ENCODE data around the gene GALNT9. TPM values are rescaled to one million over a fixed set of nuclear protein-coding genes. Genes with fewer than 3 reads are reported as not detected.

The GALNT9 gene
- total RNA-seq, 1 experiment from 2014 or later: 2.6 TPM

DNA sequence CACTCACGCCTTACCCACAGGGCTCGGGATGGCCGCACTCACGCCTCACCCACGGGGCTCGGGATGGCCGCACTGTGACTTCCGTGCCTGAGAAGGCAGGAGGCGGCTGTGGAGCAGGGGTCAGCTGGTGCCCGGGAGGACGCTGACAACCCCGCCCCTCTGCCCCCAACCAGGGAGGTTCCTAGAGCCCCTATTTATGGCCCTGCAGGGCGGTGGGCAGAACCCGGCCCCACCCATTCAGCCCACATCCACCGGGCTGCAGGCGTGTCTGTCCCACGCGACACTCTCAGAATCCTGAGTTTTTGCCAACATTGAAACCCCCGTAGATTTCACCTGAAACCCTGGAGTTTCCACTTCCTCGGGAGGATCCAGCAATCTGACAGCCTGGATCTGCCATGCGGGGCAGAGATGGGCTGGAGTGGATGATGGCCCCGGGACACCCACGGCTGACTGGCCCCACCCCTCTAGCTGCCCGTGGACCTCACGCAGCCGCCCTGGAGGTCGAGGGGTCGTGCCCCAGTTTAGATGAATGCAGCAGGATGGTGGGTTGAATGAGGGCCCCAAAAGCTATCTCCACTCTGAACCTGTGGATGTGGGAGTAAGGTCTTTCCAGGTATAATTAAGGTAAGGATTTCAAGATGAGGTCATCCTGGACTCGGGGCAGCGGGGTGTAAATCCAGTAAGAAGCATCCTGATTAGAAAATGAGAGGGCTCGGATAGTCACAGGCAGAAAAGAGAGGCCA, 20.4 kb downstream of the GALNT9 start:
- no TSS peak for BruUV-seq (replicated peaks)
- Histone ChIP-seq H3K9me3 (ENCODE audit: control insufficient read depth in 1 of 2, insufficient read depth in 1 of 2, low read depth in 1 of 2, low read length in 2 of 2) (peaks cover 0 to 6% of the 10 kb centered on the region in 2 experiments; a peak in 2 of 4 replicates), H3K4me3 (replicated peaks in 1 of 2; ENCODE audit: low read depth in 1 of 2, low read length in 2 of 2) (no peak overlapping the region), H3K36me3 (ENCODE audit: control insufficient read depth in 1 of 2, insufficient read depth in 2 of 2, low read length in 2 of 2) (no peaks in the 10 kb centered on the region), H2AFZ (ENCODE audit: low read depth, low read length, poor library complexity, severe bottlenecking) (no peak overlapping the region), H3K27ac (ENCODE audit: low read depth, low read length) (no peak overlapping the region), H3K4me1 (ENCODE audit: control insufficient read depth in 1 of 2, insufficient read depth in 2 of 2, low read length in 2 of 2) (no peaks in the 10 kb centered on the region), H3K4me2 (ENCODE audit: low read length) (no peak overlapping the region), H3K9ac (ENCODE audit: low read length) (no peak overlapping the region), H3K9me2 (ENCODE audit: insufficient read depth) (no peaks in the 10 kb centered on the region), H4K20me1 (ENCODE audit: insufficient read depth) (no peaks in the 10 kb centered on the region), H3K27me3 (ENCODE audit: insufficient read depth, low read length) (no peaks in the 10 kb centered on the region), H3K79me2 (ENCODE audit: insufficient read depth, low read length) (no peaks in the 10 kb centered on the region)
- ChIA-PET RAD21 (ENCODE audit: low non-redundant PET in 1 of 2, low total read pairs in 2 of 2, uncharacterized antibody in 2 of 2, unreplicated experiment in 2 of 2) (no interaction called here), POLR2A (no interaction called here), CTCF (no interaction called here)
- TF ChIP-seq ZFX (IDR thresholded peaks at IDR 0.05): no peak
- no peak for TF ChIP-seq POLR2A (IDR thresholded peaks at IDR 0.05; ENCODE audit: borderline replicate concordance, extremely low read depth, insufficient read depth, insufficient read length)
- no peak for TF ChIP-seq CEBPB (IDR thresholded peaks at IDR 0.05; ENCODE audit: low read depth)
- TF ChIP-seq SRF (IDR thresholded peaks at IDR 0.05; ENCODE audit: low read depth): no peak
- no peak for TF ChIP-seq YY1 (IDR thresholded peaks at IDR 0.05; ENCODE audit: extremely low read depth, insufficient replicate concordance, low read depth, low read length)
- no peak for TF ChIP-seq FOSL1 (IDR thresholded peaks at IDR 0.05; ENCODE audit: low read depth)
- TF ChIP-seq MAX (IDR thresholded peaks at IDR 0.05): no peak
- TF ChIP-seq ZBTB33 (IDR thresholded peaks at IDR 0.05; ENCODE audit: extremely low read depth, insufficient replicate concordance, low read length): no peak
- TF ChIP-seq, protein P1, sequence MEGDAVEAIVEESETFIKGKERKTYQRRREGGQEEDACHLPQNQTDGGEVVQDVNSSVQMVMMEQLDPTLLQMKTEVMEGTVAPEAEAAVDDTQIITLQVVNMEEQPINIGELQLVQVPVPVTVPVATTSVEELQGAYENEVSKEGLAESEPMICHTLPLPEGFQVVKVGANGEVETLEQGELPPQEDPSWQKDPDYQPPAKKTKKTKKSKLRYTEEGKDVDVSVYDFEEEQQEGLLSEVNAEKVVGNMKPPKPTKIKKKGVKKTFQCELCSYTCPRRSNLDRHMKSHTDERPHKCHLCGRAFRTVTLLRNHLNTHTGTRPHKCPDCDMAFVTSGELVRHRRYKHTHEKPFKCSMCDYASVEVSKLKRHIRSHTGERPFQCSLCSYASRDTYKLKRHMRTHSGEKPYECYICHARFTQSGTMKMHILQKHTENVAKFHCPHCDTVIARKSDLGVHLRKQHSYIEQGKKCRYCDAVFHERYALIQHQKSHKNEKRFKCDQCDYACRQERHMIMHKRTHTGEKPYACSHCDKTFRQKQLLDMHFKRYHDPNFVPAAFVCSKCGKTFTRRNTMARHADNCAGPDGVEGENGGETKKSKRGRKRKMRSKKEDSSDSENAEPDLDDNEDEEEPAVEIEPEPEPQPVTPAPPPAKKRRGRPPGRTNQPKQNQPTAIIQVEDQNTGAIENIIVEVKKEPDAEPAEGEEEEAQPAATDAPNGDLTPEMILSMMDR (IDR thresholded peaks at IDR 0.05 in 2 of 3, conservative IDR thresholded peaks at IDR 0.05 in 1 of 3; ENCODE audit: borderline replicate concordance in 1 of 3, insufficient read depth in 1 of 3, low read depth in 2 of 3, low read length in 2 of 3): no peak
- no peak for TF ChIP-seq ZNF274 (IDR thresholded peaks at IDR 0.05; ENCODE audit: low read depth, low read length)
- TF ChIP-seq, protein P2, sequence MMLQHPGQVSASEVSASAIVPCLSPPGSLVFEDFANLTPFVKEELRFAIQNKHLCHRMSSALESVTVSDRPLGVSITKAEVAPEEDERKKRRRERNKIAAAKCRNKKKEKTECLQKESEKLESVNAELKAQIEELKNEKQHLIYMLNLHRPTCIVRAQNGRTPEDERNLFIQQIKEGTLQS (IDR thresholded peaks at IDR 0.05): no peak
- TF ChIP-seq, protein P3, sequence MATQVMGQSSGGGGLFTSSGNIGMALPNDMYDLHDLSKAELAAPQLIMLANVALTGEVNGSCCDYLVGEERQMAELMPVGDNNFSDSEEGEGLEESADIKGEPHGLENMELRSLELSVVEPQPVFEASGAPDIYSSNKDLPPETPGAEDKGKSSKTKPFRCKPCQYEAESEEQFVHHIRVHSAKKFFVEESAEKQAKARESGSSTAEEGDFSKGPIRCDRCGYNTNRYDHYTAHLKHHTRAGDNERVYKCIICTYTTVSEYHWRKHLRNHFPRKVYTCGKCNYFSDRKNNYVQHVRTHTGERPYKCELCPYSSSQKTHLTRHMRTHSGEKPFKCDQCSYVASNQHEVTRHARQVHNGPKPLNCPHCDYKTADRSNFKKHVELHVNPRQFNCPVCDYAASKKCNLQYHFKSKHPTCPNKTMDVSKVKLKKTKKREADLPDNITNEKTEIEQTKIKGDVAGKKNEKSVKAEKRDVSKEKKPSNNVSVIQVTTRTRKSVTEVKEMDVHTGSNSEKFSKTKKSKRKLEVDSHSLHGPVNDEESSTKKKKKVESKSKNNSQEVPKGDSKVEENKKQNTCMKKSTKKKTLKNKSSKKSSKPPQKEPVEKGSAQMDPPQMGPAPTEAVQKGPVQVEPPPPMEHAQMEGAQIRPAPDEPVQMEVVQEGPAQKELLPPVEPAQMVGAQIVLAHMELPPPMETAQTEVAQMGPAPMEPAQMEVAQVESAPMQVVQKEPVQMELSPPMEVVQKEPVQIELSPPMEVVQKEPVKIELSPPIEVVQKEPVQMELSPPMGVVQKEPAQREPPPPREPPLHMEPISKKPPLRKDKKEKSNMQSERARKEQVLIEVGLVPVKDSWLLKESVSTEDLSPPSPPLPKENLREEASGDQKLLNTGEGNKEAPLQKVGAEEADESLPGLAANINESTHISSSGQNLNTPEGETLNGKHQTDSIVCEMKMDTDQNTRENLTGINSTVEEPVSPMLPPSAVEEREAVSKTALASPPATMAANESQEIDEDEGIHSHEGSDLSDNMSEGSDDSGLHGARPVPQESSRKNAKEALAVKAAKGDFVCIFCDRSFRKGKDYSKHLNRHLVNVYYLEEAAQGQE (IDR thresholded peaks at IDR 0.05; ENCODE audit: low read depth): no peak
- TF ChIP-seq ELF1 (IDR thresholded peaks at IDR 0.05; ENCODE audit: borderline replicate concordance, low read depth): no peak
- no peak for TF ChIP-seq RAD21 (IDR thresholded peaks at IDR 0.05; ENCODE audit: low read depth)
- TF ChIP-seq POLR2AphosphoS5 (IDR thresholded peaks at IDR 0.05; ENCODE audit: low read depth, low read length): no peak
- TF ChIP-seq TCF7L2 (IDR thresholded peaks at IDR 0.05; ENCODE audit: borderline replicate concordance, extremely low read depth, insufficient read depth, insufficient read length): no peak
- DNase-seq (ENCODE audit: low read depth, low spot score): no peak
- intact Hi-C loops (cut with micrococcal nuclease): no loop called here
- no peak for ATAC-seq

Measured in HCT116 (cell line).